ENCODE data around the gene ZMYM2.

DNA sequence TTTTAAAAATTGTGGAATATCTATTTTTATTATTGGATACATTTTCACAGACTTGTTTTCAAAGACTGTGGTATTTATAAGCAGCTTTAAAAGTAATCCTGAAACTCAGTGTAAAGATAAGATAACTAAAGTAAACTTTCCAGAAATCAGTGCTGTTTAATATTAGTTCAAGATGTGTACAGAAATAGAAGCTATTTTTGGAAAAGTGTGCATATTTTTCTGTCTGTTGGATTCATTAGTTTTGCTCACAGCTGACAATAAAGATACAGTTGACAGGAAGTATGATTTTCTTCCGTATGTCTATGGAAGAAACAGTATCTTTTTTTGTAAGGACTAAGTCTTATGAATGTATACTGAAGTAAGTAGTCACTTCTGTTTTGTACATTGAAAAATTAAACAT lies 116.4 kb downstream of the ZMYM2 start:
- TF ChIP-seq RAD21 (IDR thresholded peaks at IDR 0.05; ENCODE audit: low read depth) (no peak), CEBPB (IDR thresholded peaks at IDR 0.05) (no peak), FOXM1 (IDR thresholded peaks at IDR 0.05; ENCODE audit: borderline replicate concordance, low read depth) (no peak), TAF1 (IDR thresholded peaks at IDR 0.05; ENCODE audit: low read depth) (no peak), EGR1 (IDR thresholded peaks at IDR 0.05) (no peak), TEAD4 (IDR thresholded peaks at IDR 0.05) (no peak), TCF12 (IDR thresholded peaks at IDR 0.05; ENCODE audit: low read depth) (no peak), EP300 (IDR thresholded peaks at IDR 0.05; ENCODE audit: borderline replicate concordance) (no peak)
- TF ChIP-seq, protein P1, sequence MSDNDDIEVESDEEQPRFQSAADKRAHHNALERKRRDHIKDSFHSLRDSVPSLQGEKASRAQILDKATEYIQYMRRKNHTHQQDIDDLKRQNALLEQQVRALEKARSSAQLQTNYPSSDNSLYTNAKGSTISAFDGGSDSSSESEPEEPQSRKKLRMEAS (IDR thresholded peaks at IDR 0.05), result no peak
- TF ChIP-seq, protein P2, sequence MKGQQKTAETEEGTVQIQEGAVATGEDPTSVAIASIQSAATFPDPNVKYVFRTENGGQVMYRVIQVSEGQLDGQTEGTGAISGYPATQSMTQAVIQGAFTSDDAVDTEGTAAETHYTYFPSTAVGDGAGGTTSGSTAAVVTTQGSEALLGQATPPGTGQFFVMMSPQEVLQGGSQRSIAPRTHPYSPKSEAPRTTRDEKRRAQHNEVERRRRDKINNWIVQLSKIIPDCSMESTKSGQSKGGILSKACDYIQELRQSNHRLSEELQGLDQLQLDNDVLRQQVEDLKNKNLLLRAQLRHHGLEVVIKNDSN (IDR thresholded peaks at IDR 0.05), result no peak
